Rectal smooth muscle tissue (tissue), 1 donor: ENCODE data around the gene CBARP.
A peak's percentile ranks its signal among the peaks of the same experiment; 100 is the strongest.

Experiments
- H3K27ac ChIP-seq: one replicate; pipeline ENCODE4 v1.7.0; 2013; ENCODE audit warnings: low read depth, low read length, inconsistent platforms
- H3K27me3 ChIP-seq: one replicate; pipeline ENCODE4 v1.7.0; 2013; ENCODE audit warnings: low read length; ENCODE audit not compliant: control insufficient read depth, insufficient read depth
- H3K36me3 ChIP-seq: one replicate; pipeline ENCODE4 v1.7.0; 2013; ENCODE audit warnings: low read length; ENCODE audit not compliant: control insufficient read depth, insufficient read depth
- H3K4me1 ChIP-seq: one replicate; pipeline ENCODE4 v1.7.0; 2013; ENCODE audit warnings: low read length; ENCODE audit not compliant: control insufficient read depth, insufficient read depth
- H3K4me3 ChIP-seq: one replicate; pipeline ENCODE4 v1.7.0; 2013; ENCODE audit warnings: low read length
- H3K9ac ChIP-seq: one replicate; pipeline ENCODE4 v1.7.0; 2013; ENCODE audit warnings: low read length

Gene CBARP

GRCh38 chr19:1272423-1273262 lies 34.8 kb upstream of the CBARP start:
- no peaks in the 10 kb centered on the region for H3K27me3 ChIP-seq
- H3K4me1 ChIP-seq = peaks cover 66% of the 10 kb centered on the region
- peaks cover 30% of the 10 kb centered on the region for H3K36me3 ChIP-seq
- H3K27ac ChIP-seq = peak overlapping the region; percentile 99
- no peak overlapping the region for H3K9ac ChIP-seq
- H3K4me3 ChIP-seq = no peak overlapping the region

DNA sequence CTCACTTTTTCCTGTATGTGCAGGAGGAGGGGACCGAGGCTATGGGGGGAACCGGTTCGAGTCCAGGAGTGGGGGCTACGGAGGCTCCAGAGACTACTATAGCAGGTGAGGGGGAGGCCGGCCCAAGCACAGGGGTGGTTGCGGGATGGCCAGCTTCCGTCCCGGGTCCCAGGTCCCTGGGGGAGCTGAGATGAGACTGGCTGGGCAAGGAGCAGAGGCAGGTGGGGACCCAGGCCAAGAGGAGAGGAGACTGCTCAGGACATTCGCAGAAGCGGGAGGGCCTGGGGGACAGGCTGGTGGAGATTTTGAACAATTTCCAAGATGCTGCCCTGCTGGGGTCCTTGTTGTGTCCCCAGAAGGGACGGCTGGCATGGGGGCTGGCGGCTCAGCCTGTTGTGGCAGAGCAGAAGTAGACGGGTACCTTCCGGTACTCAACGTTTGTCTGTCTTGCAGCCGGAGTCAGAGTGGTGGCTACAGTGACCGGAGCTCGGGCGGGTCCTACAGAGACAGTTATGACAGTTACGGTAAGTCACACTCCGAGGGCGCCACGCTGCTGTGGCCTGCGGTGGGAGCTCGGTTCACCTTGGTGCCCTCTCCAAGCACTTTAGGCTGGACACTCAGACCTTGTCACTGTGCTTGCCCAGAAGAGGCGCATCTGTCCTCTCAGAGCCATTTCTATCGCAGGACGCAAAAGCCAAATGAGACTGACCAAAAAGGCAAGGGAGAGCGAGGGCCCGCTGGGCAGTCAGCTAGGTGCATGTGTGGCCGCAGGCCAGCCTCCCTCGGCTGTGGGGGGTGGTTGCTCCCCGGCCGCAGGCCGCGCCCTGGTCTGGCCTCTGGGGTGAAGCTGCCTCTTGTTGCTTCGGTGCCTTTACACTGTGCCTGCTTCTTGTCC lies 34.0 kb upstream of the CBARP start:
- Histone ChIP-seq H3K4me1 (peaks cover 72% of the 10 kb centered on the region), H3K9ac (no peak overlapping the region), H3K36me3 (peaks cover 30% of the 10 kb centered on the region), H3K27ac (peak overlapping the region; percentile 99), H3K27me3 (no peaks in the 10 kb centered on the region), H3K4me3 (peak overlapping the region; percentile 97)

- no peaks in the 10 kb centered on the region for H3K27me3 ChIP-seq
- H3K4me3 ChIP-seq = peak overlapping the region; percentile 97
- peaks cover 30% of the 10 kb centered on the region for H3K36me3 ChIP-seq
- peak overlapping the region; percentile 99 for H3K27ac ChIP-seq
- peak overlapping the region; percentile 32 for H3K9ac ChIP-seq
- peaks cover 70% of the 10 kb centered on the region for H3K4me1 ChIP-seq
Observed at GRCh38 chr19:1270854-1271527, 33.2 kb upstream of the CBARP start.

GRCh38 chr19:1270213-1270853 lies 32.5 kb upstream of the CBARP start:
- Histone ChIP-seq H3K4me1 (peaks cover 73% of the 10 kb centered on the region), H3K36me3 (peaks cover 30% of the 10 kb centered on the region), H3K4me3 (peak overlapping the region; percentile 97), H3K27ac (peak overlapping the region; percentile 99), H3K9ac (peak overlapping the region; percentile 94), H3K27me3 (no peaks in the 10 kb centered on the region)

GRCh38 chr19:1269478-1270212 lies 31.8 kb upstream of the CBARP start:
- Histone ChIP-seq H3K9ac (peak overlapping the region; percentile 94), H3K27ac (peak overlapping the region; percentile 99), H3K27me3 (no peaks in the 10 kb centered on the region), H3K4me1 (peaks cover 68% of the 10 kb centered on the region), H3K4me3 (peak overlapping the region; percentile 97), H3K36me3 (peaks cover 30% of the 10 kb centered on the region)

DNA sequence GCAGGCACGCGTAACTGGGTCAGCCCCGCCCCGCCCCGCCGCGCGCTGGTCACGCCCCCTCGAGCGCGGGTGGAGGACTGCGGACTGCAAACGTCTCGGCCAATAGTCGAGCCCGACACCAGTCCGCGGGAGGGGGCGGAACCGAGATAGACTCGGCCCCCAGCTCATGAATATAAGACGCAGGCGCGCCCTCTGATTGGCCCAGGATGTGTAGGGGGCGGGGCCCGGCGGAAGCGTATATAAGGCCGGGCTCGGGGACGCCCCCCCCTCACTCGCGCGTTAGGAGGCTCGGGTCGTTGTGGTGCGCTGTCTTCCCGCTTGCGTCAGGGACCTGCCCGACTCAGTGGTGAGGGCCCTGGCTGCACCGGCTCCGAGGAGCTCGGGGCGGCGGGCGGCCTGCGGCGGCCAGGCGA lies 31.3 kb upstream of the CBARP start, which contains the start of gene CIRBP:
CIRBP (plus strand) TSS at position 268 of the 413 bp plus-strand sequence. CDS start 1,602 bp downstream, outside the sequence.
- Histone ChIP-seq H3K9ac (peak within 1 kb of the TSS; percentile 94), H3K27me3 (no peaks in the 10 kb centered on the region), H3K4me3 (peak within 1 kb of the TSS; percentile 97), H3K27ac (peak within 1 kb of the TSS; percentile 99), H3K36me3 (peaks cover 25% of the 10 kb centered on the region), H3K4me1 (peaks cover 63% of the 10 kb centered on the region)

GRCh38 chr19:1268226-1269064 lies 30.6 kb upstream of the CBARP start:
- Histone ChIP-seq H3K4me1 (peaks cover 57% of the 10 kb centered on the region), H3K4me3 (peak overlapping the region; percentile 3), H3K36me3 (peaks cover 20% of the 10 kb centered on the region), H3K9ac (peak overlapping the region; percentile 32), H3K27ac (peak overlapping the region; percentile 83), H3K27me3 (no peaks in the 10 kb centered on the region)

DNA sequence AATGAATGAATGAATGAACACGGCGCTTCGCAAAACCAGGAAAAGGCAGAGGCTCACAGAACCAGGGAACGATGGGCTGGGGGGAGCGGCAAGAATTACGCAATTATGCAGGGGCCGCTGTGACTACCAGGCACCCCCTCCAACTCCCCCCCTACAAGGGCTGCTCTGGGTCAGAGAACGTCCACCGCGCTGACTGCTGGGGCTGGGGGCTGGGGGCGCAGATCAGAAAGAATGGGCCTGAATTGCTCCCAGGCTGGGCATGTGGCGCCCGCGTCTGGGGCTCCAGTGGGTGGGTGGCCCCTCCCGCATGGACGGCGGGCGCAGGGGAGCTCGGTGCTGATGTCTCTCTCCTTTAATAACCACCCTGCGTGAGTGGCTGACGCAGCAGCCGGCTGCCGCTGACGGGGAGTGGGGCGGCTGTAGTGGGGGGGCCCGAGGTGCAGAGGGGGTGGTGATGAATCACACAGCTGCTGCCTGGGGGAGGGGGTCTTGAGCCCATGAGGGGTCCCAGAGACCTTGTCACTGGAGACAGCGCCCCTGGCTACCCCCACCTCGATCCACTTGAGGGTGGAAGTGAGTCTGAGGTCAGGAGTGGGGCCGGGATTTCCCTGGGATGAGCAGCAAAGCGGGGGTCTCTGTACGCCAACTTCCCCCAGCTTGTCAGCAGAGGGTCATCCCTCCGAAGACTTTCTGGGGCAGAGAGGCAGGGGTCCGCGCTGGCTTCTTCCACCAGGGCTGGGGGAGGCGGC lies 29.8 kb upstream of the CBARP start:
- Histone ChIP-seq H3K4me1 (peaks cover 49% of the 10 kb centered on the region), H3K4me3 (peak overlapping the region; percentile 60), H3K36me3 (peaks cover 12% of the 10 kb centered on the region), H3K27me3 (no peaks in the 10 kb centered on the region), H3K27ac (peak overlapping the region; percentile 53), H3K9ac (no peak overlapping the region)

DNA sequence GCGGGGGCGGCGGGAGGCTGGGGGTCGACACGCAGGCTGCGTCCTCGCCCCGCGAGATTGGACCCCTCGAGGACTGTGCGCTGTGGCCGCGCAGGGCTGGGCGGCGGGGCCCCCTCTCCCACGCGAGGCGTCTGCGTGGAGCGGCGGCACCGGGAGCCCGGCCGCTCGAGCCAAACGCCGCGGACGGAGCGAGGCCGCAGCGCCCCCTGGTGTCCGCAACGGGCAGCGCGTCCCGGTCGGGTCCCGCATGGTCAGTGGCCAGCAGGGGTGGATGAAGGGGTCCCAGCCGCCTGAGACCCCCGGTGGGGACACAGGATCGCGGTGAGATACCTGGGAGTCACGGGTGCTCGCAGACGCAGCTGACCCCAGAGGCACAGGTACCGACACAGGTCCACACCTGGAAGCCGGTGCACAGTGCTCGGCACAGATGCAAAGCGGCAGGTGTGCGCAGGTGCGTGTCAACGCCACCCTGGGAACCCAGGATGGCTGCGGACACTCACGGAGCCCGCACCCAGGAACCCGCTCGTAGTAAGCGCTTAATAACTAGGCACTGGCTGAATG lies 29.2 kb upstream of the CBARP start:
- peaks cover 45% of the 10 kb centered on the region for H3K4me1 ChIP-seq
- no peaks in the 10 kb centered on the region for H3K27me3 ChIP-seq
- H3K4me3 ChIP-seq = peak overlapping the region; percentile 60
- peaks cover 10% of the 10 kb centered on the region for H3K36me3 ChIP-seq
- no peak overlapping the region for H3K9ac ChIP-seq
- H3K27ac ChIP-seq = peak overlapping the region; percentile 87
